Measurements from ENCODE around the gene FOXP1.
"Not testable (repeated sequence)": the region's sequence is repeated elsewhere in the genome, so short reads cannot be mapped to it uniquely, and the experiment has no call there.

The FOXP1 gene

DNA sequence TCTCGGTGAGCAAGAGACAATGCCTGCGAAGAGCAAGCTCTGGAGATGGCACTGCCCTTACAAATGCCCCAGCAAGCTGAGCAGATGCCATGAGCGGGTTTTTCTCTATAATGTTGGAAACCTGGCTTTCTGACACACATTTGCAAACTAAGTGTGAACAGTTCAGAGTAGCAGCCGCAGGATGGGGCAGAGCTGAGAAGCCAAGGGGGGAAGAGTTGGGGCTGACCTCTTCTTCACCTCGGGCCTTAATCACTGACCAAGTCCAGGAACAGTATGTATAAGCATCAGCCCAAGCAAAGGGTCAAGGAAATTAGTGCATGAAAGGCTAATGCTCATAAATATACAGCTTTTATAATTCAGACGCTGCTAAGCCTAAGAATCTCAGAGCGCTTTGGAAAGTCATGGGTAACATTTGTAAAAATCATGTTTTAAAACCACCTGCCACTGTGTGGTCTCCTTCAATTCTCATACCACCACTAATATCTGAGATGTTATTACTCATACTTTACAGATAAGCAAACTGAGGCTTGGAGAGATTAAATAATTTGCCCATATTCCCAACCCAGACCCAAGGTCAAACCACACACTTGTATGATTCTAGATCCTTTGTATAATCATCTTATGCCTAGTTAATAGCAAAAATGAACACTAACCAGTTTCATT is 603.4 kb downstream of the FOXP1 start:
- DNase-seq, result no peak

DNA sequence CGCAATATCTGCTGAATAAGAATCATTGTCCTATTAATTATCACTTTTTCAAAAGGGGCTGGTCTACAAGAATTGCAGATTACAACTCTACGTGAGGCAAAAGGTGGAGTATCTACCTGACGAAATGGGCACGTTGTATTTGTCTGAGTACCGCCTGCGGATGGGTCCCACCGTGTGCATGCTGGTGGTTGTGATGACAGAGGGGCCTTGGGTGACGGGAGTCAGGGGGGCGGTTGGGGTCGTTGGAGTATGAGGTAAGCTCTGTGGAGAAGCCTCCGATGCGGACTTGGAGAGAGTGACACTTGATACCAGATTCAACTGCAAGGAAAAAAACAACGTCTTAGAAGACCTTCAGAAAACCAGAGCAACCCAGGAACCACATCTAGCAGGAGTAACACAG is 605.8 kb downstream of the FOXP1 start:
- DNase-seq, result no peak

DNA sequence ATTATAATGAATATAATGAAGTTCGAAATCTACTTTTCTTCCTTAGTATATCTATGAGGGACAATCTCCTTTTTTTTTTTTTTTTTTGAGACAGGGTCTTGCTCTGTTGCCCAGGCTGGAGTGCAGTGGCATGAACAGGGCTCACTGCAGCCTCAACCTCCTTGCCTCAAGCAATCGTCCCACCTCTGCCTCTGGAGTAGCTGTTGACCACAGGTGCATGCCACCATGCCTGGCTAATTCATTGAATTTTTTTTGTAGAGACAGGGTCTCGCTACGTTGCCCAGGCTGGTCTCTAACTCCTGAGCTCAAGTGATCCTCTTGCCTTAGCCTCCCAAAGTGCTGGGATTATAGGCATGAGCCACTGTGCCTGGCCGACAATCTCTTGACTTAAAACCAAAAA is 607.5 kb downstream of the FOXP1 start:
- not testable (repeated sequence) for DNase-seq

DNA sequence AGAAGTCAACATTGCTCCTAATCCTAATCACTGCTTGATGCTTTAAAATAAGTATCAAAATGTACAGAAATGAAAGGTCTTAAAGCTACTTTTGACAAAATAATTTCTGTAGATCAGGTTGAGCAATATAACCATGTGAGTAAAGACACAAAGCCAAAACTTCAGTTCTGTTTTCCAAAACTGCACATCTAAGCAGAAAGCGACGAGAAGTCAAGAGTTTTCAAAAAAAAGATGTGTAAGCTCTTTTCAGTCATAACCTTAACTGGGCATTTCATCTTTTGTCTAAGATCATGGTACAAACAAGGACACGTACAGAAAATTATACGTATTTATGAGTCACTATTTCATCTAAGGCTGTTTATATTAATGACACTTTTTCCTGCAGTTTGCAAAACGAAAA is 608.8 kb downstream of the FOXP1 start:
- DNase-seq, result no peak

DNA sequence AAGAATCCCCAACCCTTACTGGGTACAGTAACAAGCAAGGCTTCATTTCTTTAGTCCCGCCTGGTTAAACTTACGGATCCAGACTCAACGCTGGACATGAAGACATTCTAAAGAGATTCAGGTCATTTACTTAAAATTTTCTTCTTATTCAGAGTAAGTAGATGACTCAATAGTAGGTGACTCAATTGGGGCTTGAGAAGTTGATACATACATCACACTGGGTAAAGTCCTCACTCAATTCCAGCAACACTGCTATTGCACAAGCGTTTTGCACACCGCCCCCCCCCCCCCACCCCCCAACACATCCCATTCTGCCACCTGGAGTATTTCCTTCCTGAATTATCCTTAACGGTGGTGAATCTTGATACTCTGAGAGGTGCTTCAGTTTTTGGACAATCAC is 610.0 kb downstream of the FOXP1 start:
- DNase-seq, result no peak

DNA sequence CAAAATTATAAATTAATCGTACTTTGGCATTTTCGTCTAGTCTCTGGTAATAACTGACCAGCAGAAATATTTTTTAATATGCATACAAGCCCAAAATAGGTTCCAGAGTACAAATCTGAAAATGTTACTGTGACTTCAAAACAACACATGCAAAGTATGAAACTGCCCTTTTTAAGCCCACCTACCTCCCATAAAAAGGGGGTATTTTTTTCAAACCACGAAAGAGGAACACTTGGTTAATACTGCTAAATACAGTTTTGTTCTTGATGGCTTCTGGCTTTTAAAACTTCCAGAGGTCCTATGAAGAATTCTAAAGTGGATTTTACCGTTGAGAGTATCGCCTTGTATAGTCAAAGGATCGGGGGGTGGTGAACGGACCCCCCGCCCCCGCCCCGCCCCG is 610.7 kb downstream of the FOXP1 start:
- no peak for DNase-seq

DNA sequence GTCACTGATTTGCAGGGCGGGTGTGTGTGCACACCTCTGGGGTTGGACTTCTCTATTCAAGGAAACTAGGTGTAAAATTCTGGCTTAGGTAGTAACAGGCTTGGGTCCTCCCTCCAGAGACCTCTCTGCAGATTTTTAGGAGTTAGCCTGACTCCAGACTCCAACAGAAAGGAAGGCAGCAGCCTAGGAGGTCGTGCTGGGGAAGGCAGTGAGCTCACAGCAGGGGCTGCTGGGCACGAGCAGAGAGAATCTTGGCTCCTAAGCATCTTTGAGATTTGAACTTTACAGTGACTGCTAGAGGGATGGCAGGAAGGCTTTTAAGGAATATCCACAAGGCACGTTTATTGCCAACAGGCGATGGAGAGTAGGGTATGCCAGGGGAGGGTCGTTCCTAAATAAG is 612.6 kb downstream of the FOXP1 start:
- DNase-seq, result no peak

DNA sequence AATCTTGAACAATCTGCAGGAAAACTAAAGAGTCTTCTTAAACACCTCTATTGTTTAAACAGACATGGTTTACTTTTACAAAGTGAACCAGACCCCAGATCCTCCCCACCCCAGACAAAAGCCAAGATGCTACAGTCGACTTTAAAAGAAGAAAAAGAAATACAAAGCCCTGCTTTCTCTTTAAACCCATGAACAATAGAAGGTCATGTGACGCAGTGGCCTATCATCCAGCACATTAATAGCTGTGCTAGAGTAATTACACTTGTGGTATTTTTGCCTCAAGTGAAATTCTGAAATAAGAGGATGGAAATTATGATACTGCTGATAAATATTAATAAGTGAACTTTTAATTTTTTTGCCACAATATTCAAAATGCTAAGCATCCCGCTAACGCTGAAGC is 613.4 kb downstream of the FOXP1 start:
- DNase-seq, result no peak

DNA sequence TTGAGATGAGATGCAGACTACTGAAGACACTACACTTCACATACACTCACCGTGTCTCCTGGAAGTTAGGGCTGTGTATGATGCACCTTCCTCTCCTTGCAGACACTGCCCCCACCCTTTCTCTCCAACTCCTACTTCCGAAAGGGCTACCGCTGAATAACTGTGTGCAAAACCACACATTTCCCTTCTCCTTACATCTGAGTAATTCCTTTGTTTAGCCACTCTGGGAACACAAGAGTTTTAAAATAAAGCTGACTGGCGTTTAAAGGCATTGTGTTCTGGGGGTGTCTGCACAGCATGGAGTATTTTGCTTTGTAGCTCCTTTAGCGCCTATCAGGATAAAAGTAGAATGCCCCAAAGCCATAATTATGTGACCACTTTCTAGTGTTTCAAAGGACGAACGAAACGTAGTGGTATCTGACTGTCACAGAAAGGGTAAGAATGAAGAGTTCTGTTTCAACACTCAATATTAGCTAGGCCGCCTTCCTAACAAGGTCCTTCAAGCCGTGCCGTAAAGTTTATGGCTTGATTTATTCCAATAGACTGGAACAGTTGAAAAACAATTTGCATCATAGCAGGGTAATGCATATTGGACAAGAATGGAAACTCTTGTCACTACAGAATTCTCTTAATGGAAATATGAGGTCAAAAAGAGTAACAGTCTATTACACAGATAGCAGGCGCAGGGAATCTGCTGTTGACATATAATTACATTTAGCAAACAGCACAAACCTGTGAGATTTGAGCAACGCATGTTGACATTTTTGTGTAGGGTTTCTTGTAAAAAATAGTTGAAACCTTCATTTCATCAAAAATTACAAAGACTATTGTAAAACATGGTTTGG is 619.9 kb downstream of the FOXP1 start:
- DNase-seq, result no peak

DNA sequence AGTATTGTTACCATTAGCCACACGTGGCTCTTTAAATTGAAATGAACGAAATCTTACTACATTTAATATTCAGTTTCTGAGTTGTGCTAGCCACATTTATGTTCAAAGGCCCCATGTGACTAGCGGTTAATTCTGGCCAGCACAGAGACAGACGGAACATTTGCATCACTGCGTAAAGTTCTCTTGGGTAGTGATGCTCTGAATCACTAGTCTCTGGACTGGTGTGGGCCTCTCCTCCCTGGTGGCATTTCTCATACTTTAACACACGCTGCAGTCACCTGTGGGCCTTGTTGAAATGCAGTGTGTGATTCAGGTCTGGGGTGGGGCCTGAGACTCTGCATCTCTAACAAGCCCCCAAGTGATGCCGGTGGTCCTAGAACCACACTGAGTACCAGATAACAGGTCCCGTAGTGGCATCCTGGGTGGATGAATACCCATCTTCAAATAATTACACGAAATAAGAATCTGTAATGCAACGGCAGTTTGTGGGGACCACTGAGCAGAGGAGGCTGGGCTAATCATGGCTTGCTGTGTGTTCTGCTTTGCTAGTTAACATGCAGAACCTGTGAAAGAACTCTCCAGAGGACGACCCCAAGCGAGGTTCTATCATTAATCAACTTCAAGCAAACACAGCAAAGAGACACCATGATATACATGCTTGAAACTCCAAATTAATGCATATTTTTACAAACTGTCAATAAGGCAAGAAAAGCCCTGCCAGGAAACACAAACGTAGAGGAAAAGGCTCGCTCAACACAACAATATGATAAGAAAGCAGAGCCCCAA is 623.8 kb downstream of the FOXP1 start:
- DNase-seq, result no peak

DNA sequence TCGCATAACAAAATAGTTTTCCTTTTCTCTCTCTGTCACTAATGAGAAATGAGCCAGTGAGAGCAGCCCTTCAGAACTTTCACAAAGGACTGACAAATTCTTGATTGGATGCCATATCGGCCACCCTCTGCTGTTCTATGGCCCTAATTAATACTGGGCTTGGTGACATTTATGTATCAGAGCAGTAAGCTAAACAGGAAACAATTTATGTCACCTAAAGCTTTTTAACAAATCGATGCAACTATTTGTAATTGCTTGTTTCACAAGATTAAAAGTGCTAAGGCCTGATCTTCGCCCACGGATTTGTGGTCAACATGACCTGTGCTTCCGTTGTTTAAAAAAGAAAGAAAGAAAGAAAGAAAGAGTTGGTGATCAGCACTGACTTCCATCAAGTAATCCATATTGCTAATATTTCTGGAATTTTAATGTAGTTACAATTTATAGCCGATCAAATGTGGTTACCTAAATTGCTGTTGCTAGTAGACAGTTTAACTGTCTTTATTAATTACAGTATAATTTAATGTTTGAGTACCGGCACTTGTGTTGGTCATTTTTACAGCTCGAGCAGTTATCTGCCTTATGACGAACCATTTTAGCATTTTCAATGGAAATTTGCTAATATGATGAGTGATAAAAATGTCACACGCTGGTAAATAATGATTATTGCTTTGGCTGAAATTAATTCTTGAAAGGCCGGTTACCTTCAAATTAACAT is 631.3 kb downstream of the FOXP1 start:
- DNase-seq, result no peak

DNA sequence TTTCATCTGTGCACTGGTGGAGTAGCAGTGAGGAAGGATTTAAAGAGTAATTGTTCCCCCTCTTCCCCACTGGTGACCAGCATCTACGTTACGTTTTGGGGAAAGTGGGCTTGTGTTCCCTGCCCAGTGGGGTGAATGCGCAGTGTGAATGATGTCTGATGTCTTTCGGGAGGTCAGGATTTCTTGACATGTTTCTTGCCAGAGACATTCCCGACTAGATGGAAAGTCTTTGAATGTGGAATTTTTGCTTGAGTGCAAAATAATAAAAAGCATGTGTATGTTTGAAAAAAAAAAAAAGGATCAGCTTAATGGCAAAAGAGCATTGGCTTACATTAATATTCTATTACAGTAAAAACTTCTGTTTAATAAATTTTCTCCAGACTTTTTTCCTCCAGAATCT is 632.2 kb downstream of the FOXP1 start:
- DNase-seq, result no peak

DNA sequence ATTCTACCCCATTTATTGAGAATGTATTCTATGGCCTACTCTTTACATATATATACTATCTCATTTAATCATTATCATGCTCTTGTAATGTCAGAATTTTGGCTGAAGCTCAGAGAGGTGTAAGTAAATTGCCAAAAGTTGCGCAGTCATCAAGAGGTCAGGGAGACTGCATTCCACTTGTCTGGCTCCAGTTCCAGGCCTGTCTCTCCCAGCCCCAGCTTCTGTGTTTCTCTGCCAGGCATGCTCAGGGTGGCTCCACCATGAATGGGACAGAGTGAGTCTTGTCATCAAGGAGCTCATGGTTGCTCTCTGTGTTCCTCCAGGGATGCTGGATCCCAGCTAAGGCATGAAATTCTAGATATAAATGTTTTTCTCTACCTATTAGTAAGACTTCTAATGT is 635.9 kb downstream of the FOXP1 start:
- no peak for DNase-seq

DNA sequence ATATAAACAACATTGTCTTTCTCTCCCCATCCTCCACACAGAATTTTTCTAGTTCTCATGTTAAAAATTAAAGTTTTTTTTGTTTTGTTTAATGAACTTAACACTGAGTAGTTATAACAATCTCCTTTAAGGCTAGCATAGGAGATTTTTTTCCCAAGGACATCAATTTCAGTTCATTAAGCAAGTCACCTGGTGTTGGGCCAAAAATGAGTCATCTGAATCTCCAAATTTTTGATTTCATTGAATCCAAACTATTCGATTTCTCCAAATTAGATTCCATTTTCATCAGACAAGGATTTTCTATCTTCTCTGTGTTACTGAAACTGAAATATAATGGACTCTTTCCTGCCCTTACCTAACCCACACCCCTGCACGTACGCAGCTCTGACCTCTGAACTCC is 639.6 kb downstream of the FOXP1 start:
- DNase-seq, result no peak

DNA sequence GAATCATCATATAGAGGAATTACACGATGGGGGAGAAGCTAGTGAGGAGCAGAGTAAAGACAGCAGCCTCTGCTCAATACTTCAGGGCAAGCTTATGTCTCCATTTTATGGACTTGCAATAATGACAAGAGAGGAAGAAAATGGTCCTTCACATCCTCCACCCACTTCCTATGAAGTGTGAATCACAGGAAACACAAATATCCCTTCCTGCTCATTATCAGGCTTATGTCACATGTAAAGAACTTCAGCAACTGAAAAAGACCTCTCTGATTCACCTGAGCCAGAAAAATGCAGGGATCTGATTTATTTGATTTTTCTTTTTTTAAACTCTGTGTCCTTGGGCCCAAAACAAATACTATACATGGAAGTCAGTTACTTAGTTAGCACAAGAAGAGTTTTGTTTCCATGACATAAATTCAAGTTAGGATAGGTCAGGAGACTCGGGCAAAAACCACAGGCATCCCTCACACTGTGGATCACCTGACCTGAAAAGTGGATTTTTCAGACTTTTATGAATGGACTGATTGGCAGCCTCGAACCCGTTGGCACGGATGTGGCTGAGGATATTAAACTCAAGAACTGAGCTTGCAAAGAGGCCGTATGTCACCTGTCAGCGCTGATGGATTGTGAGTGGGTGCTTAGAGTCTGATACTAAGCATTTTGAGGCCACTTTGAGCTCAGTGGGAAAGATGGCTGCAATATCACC is 650.3 kb downstream of the FOXP1 start:
- no peak for DNase-seq

DNA sequence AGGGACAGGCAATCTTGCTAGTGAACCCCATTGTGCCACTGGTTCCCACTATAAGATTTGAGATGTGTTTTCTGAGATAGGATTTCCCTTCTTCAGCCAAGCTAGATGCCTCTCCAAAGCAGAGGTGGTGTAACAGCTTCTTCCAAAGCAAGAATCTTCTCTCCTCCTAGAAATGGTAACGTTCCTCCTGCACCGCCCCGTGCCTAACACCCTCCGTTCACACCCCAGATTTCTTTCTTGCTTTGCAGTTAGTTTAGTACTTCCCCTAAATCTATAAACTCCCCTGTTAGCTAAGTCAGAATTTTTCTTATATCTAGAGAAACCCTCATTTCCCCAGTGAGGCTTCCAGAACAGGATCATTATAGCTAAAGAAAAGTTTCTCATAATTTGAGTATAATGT is 653.5 kb downstream of the FOXP1 start:
- no peak for DNase-seq

DNA sequence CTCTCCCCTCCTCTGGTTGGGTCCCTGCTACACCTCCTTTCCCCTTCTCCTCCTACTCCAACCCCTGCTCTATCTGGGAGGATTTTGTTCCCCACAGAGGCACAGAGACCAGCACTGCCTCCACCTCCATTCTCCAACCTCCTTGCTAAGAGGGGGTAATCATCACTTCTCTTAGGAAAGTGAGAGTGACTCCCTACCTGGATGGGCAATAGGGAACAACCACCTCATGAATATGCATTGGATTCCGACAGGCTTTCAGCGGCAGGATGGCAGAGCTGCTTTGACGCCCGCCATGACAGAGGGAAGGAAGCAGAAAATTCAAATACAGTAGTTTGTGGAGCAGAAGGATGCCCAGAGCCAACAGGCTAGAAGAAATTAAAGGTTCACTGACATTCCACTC is 656.3 kb downstream of the FOXP1 start:
- no peak for DNase-seq

DNA sequence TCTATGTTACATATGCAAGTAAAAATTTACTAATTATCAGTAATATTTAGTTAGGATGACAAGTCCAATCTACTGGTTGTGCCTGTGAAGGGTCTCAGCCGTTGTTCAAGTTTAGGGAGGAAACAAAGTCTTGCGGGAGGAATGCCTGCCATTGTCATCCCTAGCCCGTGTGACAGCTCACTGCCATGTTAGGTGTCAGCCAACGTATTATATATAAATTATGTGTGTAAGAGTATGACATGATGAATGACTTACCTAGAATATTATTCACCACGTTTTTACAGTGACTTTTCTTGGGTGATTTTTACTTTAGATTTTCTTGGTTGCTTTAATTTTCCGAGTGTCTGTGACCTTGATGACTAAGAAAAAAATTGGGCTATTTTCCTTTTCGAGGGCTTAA is 656.7 kb downstream of the FOXP1 start:
- DNase-seq, result no peak

DNA sequence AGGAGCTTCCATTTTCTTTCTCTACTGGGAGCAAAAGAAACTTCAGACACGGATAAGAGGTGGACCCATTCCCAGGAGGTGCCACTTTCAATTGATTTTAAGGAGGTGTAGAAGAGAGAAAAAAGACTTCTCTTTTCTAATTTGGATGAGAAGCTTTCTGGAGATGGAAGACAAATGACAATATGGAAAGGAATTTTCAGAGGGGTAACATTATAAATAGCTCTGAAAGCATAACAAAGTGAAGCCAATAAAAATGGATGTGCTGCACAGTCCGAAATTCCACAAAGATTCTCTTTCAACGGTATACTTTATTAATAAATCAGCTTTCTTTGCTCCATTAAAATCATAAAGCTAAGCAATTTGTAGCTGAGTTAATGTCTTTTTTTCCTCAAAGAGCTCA is 663.9 kb downstream of the FOXP1 start:
- no peak for DNase-seq

DNA sequence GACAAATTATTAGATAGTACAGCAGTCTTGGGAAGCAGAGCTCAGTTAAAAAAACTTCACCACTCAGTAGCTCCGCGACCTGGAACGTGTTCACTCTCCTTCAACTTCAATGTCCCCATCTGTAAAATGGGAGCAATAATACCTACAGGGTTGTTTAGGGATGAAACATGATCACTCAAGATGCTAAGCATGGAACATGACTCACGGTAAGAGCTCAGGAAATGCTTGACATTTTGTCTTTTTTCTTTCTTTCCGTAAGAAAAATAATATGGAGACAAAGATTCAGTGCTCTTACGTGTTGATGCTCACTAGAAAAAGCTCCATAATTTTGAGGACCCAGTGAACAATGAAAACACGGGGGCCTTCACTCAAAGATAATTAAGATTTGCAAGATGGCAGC is 664.4 kb downstream of the FOXP1 start:
- DNase-seq, result no peak

DNA sequence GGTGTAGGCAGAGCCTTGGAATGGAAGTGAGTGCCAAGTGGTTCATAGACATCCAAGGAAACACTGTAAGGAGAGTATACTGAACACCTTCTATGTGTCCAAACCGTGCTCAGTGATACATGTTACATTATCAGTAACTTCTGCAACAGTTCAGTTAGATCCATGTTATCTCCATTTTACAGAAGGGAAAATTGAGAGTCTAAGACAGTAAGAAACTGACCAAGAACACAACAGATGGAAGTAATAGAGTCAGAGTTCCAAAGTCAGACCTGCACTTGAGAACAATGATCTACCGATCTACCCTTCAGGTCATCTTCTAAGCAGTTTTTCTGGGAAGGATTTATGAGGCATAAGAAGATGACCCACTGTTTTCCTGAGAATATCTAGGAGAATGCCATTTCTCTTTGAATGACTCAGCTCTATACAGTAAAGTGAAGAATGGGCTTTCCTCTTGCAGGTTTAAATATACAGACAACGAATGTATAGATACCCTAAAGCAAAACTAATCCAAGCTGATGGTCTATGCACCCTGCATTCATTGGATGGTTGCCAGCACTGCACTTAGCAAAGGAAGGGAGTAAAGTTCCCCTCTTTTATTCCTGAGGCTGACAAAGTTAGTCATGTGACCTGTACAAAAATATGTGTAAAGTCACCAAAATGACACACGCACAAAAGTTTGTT is 667.0 kb downstream of the FOXP1 start:
- DNase-seq, result no peak

DNA sequence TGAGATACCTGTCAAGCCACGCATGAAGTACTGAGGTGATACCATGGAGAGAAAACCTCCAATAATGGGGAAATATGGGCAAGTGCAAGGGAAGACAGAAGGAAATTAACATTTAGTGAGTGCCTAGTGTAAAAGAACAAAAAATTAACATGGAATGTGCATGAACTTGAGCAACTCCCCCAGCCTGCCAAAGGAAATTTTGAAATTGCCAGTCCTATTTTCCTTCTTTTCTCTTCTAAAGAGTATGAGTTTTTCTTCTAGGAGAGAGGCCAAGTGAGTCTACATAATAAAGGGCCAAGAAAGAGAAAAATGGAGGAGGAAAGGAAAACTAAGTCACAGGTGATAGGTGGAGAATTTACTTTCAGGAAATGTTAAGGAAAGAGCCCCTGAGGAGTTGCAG is 668.7 kb downstream of the FOXP1 start:
- DNase-seq, result no peak
